HAP-1 (cell line): ENCODE results near the gene RNF183.
A peak's percentile ranks its signal among the peaks of the same experiment; 100 is the strongest.
"Not testable (repeated sequence)": the region's sequence is repeated elsewhere in the genome, so short reads cannot be mapped to it uniquely, and the experiment has no call there.

Experiments used
- DNase-seq, 2 experiments: peaks; one replicate each; pipeline ENCODE4 v3.0.0-alpha.2; 2016 to 2020; ENCODE audit warnings: low spot score in 2 of 2
- H3K27me3 ChIP-seq: fragments of 250-450 bp; sonication (Bioruptor Pico); 2 replicates; pipeline ENCODE4 v1.5.1; 2020; ENCODE audit warnings: low read depth, mild to moderate bottlenecking, moderate library complexity
- H3K36me3 ChIP-seq: fragments of 250-450 bp; sonication (Bioruptor Pico); replicated peaks from 2 replicates; pipeline ENCODE4 v1.5.1; 2020; ENCODE audit warnings: mild to moderate bottlenecking
- H3K4me1 ChIP-seq: fragments of 250-450 bp; sonication (Bioruptor Pico); 2 replicates; pipeline ENCODE4 v1.5.1; 2020; ENCODE audit warnings: mild to moderate bottlenecking
- H3K4me3 ChIP-seq: fragments of 250-450 bp; sonication (Bioruptor Pico); 2 replicates; pipeline ENCODE4 v1.5.1; 2020; ENCODE audit warnings: mild to moderate bottlenecking, moderate library complexity
- H3K9me3 ChIP-seq: fragments of 250-450 bp; sonication (Bioruptor Pico); 2 replicates; pipeline ENCODE4 v1.5.1; 2020; ENCODE audit warnings: mild to moderate bottlenecking, moderate library complexity
- in situ Hi-C: fragments of 300-500 bp; cut with MboI; formaldehyde crosslinking; loops from 3 replicates; pipeline ENCODE4 v1.14.3; 2020; ENCODE audit warnings: low sequenced_read_pairs, inconsistent platforms, mixed read lengths

The RNF183 gene

GRCh38 chr9:113307396-113307975, 4.3 kb upstream of the RNF183 start:
- in situ Hi-C loops, result no loop called here
- DNase-seq, result no peak
- no peaks in the 10 kb centered on the region for H3K9me3 ChIP-seq
- H3K36me3 ChIP-seq, result no peaks in the 10 kb centered on the region
- no peaks in the 10 kb centered on the region for H3K4me1 ChIP-seq
- H3K27me3 ChIP-seq, result no peaks in the 10 kb centered on the region
- no peak overlapping the region for H3K4me3 ChIP-seq

DNA sequence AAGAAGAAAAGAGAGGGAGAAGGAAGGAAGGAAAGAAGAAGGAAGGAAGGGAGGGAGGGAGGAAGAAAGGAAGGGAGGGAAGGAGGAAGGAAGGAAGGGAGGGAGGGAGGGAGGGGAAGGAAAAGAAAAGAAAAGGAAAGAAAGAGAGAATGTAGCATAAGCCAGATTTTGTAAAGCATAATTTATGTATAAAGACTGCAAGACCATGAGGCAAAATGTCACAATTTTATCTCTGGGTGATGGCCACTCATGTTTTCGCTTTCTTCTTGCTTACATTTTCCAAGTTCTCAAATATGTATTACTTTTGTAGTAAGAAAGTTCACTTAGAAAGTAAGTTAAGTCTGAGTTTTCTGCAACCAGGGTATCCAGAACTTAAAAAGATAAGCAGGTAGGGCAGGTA, 3.4 kb upstream of the RNF183 start:
- in situ Hi-C loops, result no loop called here
- Histone ChIP-seq H3K27me3 (no peaks in the 10 kb centered on the region), H3K36me3 (no peaks in the 10 kb centered on the region), H3K9me3 (no peaks in the 10 kb centered on the region), H3K4me3 (no peak overlapping the region), H3K4me1 (no peaks in the 10 kb centered on the region)
- DNase-seq, result no peak

DNA sequence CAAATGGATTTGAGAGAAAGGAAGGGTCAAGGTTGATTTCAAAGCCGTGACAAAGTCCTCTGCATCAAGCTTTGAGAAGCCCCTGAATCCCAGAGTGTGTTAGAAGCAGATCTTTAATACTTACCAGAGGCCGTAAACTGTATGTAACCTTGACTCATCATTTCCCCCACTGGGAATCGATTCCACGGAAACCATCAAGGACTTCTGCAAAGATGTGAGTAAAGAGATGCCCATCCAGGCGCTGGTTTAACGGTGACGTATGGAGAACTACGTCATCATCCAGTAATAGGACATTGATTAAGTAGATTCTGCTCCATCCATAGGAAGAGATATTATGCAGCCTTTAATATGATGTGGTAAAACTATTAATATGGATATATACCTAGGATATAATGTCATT, 1.6 kb downstream of the RNF183 start:
- Histone ChIP-seq H3K4me3 (no peak overlapping the region), H3K36me3 (no peaks in the 10 kb centered on the region), H3K4me1 (no peaks in the 10 kb centered on the region), H3K27me3 (no peaks in the 10 kb centered on the region), H3K9me3 (no peaks in the 10 kb centered on the region)
- in situ Hi-C loops, result no loop called here
- DNase-seq, result no peak

DNA sequence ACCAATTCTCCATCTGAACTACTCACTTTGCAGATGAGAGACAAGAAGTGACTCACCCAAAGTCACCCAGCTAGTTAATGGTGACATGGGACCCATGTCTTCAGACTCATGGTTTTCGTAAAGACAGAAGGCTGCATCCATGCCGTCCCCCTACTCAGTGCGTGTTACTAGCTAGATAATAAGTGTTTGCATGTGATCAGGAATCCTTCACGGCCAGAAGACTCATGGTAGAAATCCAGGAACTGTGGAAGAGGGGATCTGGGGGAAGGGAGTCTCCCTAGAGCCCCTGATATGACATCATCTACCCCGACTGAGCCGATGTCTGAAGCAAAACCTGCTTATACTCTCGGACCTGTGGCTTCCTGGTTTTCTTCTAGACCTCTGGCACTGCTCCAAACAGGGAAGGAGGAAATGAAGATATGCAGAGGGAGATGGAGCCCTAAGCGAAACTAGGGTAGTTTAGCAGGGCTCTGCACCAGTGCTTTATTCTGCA, 3.3 kb downstream of the RNF183 start:
- Histone ChIP-seq H3K27me3 (no peaks in the 10 kb centered on the region), H3K36me3 (no peaks in the 10 kb centered on the region), H3K4me1 (no peaks in the 10 kb centered on the region), H3K4me3 (no peak overlapping the region), H3K9me3 (no peaks in the 10 kb centered on the region)
- in situ Hi-C loops, result no loop called here
- DNase-seq, result no peak

DNA sequence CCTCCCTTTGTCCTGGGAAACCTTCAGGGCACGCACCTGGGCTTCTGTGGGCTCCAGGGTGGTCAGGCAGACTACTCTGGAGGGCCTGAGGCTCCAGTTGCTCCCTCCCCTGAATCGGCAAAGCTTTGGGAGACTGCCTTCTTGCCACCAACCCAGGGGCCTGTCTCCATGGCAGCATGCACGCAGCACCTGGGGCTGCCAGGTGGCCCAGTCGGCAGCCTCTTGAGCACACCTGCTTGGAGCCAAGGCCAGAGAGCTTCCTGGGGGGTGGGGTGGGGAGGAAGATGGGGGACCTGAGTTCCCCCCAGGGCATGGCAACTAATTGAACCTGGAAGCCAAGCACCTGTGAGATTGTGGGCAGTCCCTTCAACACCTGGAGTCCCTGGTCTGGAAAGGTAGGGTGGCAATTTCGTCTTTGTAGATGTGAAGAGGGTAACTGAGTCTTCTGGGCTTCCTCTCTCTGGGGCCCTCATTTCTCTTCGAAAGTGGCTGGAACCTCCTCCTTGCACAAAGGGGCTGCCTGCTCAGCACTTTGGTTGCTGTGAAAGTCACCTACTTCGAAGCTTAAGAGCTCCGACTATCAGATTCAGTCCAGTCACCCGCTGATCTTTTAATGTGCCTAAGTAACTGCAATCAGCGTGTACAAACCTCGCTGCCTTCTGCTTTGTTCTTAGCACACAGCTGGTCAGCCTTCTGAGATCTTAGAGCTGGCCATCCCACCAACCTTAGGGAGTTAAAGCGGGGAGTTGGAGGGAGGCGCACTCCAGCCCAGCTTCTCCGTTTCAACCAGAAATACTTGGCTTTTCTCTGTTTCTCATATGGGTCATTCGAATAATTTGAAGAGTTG, 4.0 kb downstream of the RNF183 start:
- Histone ChIP-seq H3K27me3 (no peaks in the 10 kb centered on the region), H3K4me1 (no peaks in the 10 kb centered on the region), H3K4me3 (no peak overlapping the region), H3K36me3 (peaks cover under 1% of the 10 kb centered on the region), H3K9me3 (no peaks in the 10 kb centered on the region)
- no peak for DNase-seq
- in situ Hi-C loops, result no loop called here

- DNase-seq, result no peak
- H3K4me3 ChIP-seq, result no peak overlapping the region
- no peaks in the 10 kb centered on the region for H3K27me3 ChIP-seq
- in situ Hi-C loops, result no loop called here
- H3K36me3 ChIP-seq, result peaks cover 9% of the 10 kb centered on the region
- no peaks in the 10 kb centered on the region for H3K9me3 ChIP-seq
- H3K4me1 ChIP-seq, result no peaks in the 10 kb centered on the region
Observed at GRCh38 chr9:113298311-113298710, 4.9 kb downstream of the RNF183 start.

- Histone ChIP-seq H3K36me3 (peaks cover 22% of the 10 kb centered on the region), H3K9me3 (no peaks in the 10 kb centered on the region), H3K4me1 (no peaks in the 10 kb centered on the region), H3K4me3 (no peak overlapping the region), H3K27me3 (no peaks in the 10 kb centered on the region)
- no peak for DNase-seq
- in situ Hi-C loops, result no loop called here
Observed at GRCh38 chr9:113296796-113297558, 6.2 kb downstream of the RNF183 start.

- H3K4me1 ChIP-seq, H3K4me3 ChIP-seq, H3K9me3 ChIP-seq, H3K27me3 ChIP-seq, in situ Hi-C loops, DNase-seq: not testable (repeated sequence)
- H3K36me3 ChIP-seq, result peaks cover 30% of the 10 kb centered on the region
Observed at GRCh38 chr9:113296247-113296646, 6.9 kb downstream of the RNF183 start.

DNA sequence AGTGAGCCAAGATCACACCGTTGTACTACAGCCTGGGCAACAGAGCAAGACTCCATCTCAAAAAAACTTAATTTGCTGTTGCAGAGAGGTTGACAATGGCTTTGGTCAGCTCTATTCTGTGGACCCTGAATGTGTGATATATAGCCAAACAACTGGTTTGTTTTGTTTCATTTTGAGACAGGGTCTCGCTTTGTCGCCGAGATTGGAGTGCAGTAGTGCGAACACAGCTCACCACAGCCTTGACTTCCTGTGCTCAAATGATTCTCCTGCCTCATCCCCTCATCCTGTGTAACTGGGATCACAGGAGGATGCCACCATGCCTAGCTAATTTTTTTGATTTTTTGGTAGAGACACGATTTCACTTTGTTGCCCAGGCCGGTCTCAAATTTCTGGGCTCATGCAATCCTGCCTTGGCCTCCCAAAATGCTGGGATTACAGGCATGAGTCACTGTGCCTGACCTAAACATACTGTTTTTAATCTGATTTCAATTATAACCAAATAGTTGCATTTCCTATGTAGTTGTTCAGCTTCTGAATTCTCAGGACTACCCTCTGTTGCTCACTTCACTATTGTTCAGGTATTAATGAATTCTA, 9.8 kb downstream of the RNF183 start:
- no peak for DNase-seq
- H3K36me3 ChIP-seq, result peaks cover 58% of the 10 kb centered on the region
- in situ Hi-C loops, result no loop called here

GRCh38 chr9:113290052-113290607, 13.0 kb downstream of the RNF183 start:
- Histone ChIP-seq H3K4me3 (no peak overlapping the region), H3K36me3 (peaks cover 86% of the 10 kb centered on the region), H3K4me1 (no peaks in the 10 kb centered on the region), H3K27me3 (no peaks in the 10 kb centered on the region), H3K9me3 (no peaks in the 10 kb centered on the region)
- in situ Hi-C loops, result no loop called here
- DNase-seq, result no peak

More for the DNA sequence above, 9.8 kb downstream of the RNF183 start:
- Histone ChIP-seq H3K27me3 (no peaks in the 10 kb centered on the region), H3K4me1 (no peaks in the 10 kb centered on the region), H3K4me3 (no peak overlapping the region), H3K9me3 (no peaks in the 10 kb centered on the region)

GRCh38 chr9:113289091-113289490, 14.1 kb downstream of the RNF183 start:
- Histone ChIP-seq H3K4me3 (no peak overlapping the region), H3K36me3 (peaks cover 94% of the 10 kb centered on the region), H3K4me1 (no peaks in the 10 kb centered on the region), H3K9me3 (no peaks in the 10 kb centered on the region), H3K27me3 (no peaks in the 10 kb centered on the region)
- in situ Hi-C loops, result no loop called here
- DNase-seq, result peak in 1 of 2 experiments; percentile 27

DNA sequence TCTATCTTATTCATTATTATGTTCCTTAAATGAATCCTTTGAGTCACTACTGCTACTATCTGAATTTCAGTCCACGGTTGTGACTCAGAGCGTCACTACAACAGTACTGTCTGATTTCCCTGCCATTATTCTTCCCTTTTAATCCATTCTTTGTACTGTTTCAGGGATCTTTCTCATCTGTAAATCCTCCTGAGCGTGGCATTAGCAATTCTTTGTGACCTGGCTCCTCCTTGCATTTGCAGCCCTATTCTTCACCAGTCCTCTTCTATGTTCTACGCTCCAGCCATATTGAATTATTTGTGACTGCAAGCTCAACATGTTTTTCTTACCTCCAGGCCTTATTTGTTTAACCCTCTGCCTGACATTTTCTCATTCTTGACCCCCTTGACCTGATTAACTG, 21.8 kb downstream of the RNF183 start:
- Histone ChIP-seq H3K9me3 (no peaks in the 10 kb centered on the region), H3K36me3 (peaks cover 78% of the 10 kb centered on the region), H3K27me3 (no peaks in the 10 kb centered on the region), H3K4me1 (peaks cover 22% of the 10 kb centered on the region), H3K4me3 (no peak overlapping the region)
- peak; percentile 75 to 95 for DNase-seq
- in situ Hi-C loops, result no loop called here

- Histone ChIP-seq H3K4me3 (no peak overlapping the region), H3K36me3 (peaks cover 63% of the 10 kb centered on the region)
- DNase-seq, result no peak
Observed at GRCh38 chr9:113278840-113279239, 24.3 kb downstream of the RNF183 start.

More at GRCh38 chr9:113278840-113279239, 24.3 kb downstream of the RNF183 start:
- in situ Hi-C loops, result loop anchor here (5.0 to 10.0 kb wide), 2 partner anchors 128 to 306 kb away; no protein-coding TSS in a partner anchor
- Histone ChIP-seq H3K4me1 (peaks cover 25% of the 10 kb centered on the region), H3K9me3 (no peaks in the 10 kb centered on the region), H3K27me3 (no peaks in the 10 kb centered on the region)
